Measurements from ENCODE around the gene LKAAEAR1.

LKAAEAR1 gene

GRCh38 chr20:64036346-64037198 lies 47.6 kb downstream of the LKAAEAR1 start:
- no peak for DNase-seq (ENCODE audit: low spot score)

DNA sequence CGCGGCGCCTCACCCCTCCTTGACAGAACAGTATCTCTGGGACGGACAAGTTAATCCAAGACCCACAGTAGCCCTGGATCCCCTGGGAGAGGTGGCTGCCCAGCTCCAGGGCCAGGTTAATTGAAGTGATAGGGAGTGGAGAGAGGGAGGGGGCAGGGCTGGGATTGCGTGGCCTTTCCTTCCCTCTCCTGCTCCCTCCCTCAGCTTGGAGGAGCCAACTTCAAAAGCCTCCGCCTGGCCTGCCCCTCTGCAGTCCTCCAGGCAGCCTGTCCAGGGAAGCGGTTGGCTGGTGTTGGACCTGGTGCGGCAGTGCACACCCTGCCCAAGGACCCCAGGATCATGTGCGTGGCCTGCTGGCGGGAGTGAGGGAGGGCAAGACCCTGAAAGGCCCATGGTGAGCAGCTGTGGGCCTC lies 48.3 kb downstream of the LKAAEAR1 start, which contains the start of gene C20orf204:
TSS of gene C20orf204 (plus strand) at position 250 of the 413 bp plus-strand sequence. CDS start at position 392, 142 bp downstream.
- no peak for DNase-seq (ENCODE audit: low spot score)

DNA sequence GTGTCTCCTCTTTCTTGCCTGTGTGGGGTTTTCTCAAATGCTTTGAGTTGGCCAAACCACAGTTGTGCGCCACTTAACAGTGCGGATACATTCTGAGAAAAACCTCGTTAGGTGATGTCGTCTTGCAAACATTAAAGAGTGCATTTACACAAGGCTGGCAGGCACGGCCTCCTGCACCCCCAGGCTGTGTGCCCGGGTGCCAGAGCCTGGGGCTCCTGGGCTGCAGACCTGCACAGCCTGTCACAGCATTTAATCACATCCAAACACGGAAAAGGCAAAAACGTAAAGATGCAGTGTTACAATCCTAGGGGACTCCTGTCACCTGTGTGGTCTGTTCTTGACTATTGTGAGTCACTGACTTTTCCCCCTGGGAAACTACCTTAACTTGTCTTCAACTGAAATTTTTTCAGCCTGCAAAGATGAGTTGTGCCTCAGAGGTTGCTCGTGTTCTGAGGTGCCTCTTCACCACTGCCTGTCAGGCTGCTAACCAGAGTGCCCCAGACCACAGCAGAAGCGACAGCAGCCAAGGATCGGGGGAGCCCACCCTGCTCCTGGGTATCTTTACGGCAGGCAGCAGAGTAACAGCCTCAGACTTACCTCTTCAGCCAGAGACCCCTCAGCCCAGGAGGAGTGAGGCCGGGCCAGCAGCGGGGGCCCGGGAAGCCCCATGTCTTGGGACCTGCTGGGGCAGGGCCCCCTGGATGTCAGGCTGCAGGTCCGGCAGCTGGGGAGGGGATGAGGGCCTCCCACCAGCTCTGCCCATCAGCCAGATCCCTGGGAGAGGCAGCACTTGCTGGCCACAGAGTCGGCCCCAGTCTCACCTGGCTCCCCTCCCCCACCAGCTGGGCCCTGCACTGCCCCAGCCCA lies 48.9 kb downstream of the LKAAEAR1 start:
- no peak for DNase-seq (ENCODE audit: low spot score)

- DNase-seq (ENCODE audit: low spot score), result no peak
These were observed 50.2 kb downstream of the LKAAEAR1 start for GRCh38 chr20:64033981-64034493.

Measured in AG08396 (cell line).